Activated T-helper 1 cell treated with anti-CD3 and anti-CD28 coated beads, Interleukin-2, amount 50 U/mL, for 16 hours (primary cell): ENCODE measurements around the gene FAM120B.
"Not testable (repeated sequence)": the region's sequence is repeated elsewhere in the genome, so short reads cannot be mapped to it uniquely, and the experiment has no call there.

ENCODE experiments used
- DNase-seq, 2 donors: peaks; one replicate each; pipeline ENCODE4 v3.0.0-alpha.2; 2020; ENCODE audit warnings: low read depth in 1 of 2, low spot score in 1 of 2

FAM120B gene

DNA sequence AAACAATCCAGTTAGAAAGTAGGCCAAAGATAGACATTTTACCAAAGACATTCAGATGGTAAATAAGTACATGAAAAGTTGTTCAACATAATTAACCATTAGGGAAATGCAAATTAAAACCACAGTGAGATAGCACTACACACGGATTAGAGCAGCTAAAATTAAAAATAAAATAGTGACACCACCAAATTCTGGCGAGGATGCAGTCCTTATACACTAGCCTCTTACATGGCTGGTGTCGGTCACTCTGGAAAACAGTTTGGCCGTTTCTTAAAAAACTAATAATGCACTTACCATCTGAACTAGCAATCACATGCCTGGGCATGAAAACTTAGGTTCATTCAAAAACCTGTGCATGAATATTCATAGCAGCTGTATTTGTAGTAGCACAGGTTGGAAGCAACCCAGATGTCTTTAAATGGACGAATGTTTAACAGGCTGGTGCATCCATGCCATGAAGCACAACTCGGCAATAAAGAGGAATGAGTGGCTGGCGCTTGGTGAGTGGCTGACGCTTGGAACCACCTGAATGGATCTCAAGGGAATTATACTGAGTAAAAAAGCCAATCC lies 77.0 kb downstream of the FAM120B start:
- no peak for DNase-seq

GRCh38 chr6:170385506-170385905 lies 78.9 kb downstream of the FAM120B start:
- no peak for DNase-seq

GRCh38 chr6:170388113-170388512 lies 81.6 kb downstream of the FAM120B start:
- DNase-seq, result no peak

GRCh38 chr6:170393033-170393432 lies 86.5 kb downstream of the FAM120B start:
- DNase-seq, result no peak

DNA sequence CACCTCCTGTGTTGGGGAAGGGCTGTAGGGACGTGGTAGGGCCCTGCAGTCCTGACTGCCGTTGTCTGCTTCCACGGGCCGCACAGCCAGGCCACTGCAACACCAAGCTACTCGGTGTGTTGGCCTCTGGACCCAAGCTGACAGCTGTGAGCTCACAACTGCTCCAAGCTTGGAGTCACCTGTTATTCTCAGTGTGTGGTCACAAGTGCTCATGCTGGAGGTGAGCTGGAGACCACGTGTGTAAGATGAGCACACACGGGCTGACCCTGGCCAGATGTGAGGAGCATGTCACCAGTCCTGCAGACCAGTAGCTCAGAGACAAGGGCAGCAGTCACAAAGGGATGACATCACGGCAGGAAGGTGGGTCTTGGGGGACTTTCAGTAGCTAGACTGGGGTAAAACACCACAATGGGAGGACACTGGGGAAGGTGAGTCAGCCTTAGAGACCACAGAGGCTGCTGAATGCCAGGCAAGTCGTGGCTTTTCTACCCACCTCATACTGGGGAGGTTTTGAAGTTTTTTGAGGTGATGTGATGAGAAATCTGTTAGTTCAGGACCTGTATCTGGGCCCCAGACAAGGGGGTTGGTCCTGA lies 87.3 kb downstream of the FAM120B start:
- no peak for DNase-seq

DNA sequence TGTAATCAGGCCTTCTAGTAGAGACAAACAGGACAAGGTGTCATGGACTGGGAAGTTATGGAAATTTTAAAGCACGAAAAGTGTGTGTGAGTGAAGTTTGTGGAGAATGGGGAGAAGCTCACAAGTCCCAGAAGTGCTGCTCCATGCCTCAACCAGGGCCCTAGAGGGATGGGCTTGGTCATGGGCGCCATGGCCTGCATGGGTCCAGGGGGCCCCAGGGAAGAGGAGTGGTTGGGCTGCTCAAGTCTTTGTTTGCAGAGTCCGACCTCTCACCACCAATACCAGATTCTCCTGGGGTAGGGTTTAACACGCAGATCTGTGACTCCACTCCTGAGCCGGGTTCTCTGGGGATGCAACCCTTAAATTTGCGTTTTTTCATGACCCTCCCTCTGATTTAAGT lies 88.4 kb downstream of the FAM120B start:
- DNase-seq, result no peak

DNA sequence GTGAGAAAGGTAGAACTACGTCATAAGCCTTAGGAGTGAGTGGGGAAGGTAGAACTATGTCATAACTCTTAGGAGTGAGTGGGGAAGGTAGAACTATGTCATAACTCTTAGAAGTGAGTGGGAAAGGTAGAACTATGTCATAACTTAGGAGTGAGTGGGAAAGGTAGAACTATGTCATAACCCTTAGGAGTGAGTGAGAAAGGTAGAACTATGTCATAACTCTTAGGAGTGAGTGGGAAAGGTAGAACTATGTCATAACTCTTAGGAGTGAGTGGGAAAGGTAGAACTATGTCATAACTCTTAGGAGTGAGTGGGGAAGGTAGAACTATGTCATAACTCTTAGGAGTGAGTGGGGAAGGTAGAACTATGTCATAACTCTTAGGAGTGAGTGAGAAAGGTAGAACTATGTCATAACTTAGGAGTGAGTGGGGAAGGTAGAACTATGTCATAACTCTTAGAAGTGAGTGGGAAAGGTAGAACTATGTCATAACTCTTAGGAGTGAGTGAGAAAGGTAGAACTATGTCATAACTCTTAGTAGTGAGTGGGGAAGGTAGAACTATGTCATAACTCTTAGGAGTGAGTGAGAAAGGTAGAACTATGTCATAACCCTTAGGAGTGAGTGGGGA lies 92.3 kb downstream of the FAM120B start:
- not testable (repeated sequence) for DNase-seq

GRCh38 chr6:170399955-170400558 lies 93.5 kb downstream of the FAM120B start:
- DNase-seq, result not testable (repeated sequence)

- no peak for DNase-seq
Measured at GRCh38 chr6:170402318-170403040, 95.9 kb downstream of the FAM120B start.

DNA sequence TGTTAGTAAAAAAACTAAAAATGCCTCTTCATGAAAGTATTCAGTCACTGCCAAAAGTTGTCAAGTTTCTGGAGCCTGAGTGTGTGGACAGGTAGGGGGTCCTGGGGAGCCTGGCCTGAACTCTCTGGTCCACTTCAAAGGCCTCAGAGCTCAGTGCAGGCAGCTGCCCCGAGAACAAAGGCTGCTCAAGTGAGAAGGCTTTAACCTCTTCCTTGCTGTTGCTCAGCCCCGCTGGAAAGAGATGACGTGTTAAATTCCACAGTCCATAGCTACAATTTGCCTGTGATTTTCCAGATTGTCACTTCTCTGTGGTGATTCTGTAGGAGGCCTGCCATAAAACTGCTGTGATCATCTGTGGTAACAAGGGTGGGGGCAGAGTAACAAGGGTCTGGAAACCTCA lies 96.9 kb downstream of the FAM120B start:
- no peak for DNase-seq

GRCh38 chr6:170404036-170404435 lies 97.5 kb downstream of the FAM120B start:
- no peak for DNase-seq

DNA sequence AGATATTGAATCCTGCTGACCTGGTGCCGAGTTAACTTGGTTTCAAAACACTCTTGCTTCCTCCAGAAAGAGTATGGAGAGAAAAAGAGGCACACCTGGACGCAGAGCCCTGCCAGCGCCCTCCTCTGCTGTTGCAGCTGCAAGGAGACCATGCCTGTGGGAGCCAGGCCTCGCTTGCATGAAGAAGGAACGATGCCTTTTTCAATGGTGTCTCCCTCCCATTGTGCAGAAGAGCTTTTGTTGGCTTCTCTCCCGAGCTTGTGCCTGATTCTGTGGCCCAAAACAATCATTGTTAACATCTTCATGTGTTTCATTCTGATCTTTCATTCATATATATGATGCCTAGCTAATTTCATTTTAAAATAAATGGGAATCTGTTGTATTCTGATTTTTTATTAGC lies 98.1 kb downstream of the FAM120B start:
- DNase-seq, result no peak

DNA sequence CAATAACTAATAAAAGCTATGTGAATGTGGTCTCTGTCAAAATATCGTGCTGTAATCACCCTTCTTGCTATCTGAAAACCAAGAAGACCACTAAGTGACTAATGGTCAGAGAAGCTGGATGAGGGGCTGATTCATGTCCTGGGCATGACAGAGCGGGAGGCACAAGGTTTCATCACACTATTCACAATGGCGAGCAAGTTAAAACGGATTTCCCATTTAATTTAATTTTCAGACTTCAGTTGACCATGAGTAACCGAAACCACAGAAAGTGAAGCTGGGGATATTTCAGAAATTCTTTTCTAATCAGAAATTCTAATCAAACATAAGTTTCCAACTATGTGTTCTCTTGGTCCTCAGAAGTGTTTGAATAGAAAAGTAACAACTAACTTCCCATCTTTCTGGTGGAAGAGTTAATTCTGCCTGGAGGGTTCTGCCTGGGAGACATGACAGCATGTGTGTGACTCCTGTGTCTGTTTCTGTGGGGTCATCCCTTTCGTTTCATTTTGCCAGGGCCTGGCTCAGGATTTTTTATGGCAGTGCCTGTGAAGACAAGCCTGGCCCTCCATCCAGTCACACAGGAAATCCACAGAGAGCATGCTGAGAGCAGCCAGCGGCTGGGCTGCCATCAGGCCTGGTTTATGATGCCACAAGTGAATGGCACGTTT lies 98.9 kb downstream of the FAM120B start:
- no peak for DNase-seq

DNA sequence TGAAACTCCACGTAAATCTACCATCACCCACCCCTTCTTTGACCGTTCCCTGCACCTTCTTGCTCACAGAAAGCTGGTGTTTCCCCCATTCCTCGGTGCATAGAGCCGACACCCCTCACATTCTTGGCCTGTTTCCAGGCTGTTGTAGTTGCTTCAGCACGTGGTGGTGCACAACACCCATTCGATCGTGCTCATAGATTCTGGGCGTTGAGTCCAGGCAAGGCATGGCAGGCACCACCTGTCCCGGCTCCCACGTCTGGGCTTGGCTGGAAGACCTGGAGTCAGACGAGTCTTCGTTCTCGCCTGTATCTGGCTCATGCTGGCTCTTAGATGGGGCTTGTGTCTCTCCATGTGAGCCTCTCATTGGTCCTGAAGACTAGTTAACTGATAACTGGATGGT lies 100.6 kb downstream of the FAM120B start:
- DNase-seq, result no peak

- no peak for DNase-seq
Measured at GRCh38 chr6:170407932-170408331, 101.4 kb downstream of the FAM120B start.

- DNase-seq, result not testable (repeated sequence)
Measured at GRCh38 chr6:170409746-170410145, 103.2 kb downstream of the FAM120B start.

DNA sequence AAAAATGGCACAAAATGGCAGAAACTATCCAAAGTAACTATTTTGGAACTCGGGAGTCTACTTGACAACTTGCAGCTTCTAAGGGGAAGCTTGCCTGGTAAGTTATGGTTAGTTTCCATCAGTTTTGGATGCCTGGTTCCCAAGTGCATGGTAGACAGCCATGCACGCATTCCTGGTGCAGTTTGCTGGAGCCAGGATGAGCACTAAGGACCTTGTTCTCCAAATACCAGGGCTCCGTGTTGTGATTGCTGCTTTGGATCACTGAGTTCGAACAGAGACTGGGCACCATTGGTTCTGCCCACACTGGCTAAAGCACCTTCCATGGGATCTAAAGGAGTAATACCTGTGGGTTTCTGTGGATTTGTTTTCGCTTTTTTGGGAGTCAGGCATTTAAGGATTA lies 103.7 kb downstream of the FAM120B start:
- no peak for DNase-seq

- no peak for DNase-seq
Measured at GRCh38 chr6:170415318-170415717, 108.8 kb downstream of the FAM120B start.

DNA sequence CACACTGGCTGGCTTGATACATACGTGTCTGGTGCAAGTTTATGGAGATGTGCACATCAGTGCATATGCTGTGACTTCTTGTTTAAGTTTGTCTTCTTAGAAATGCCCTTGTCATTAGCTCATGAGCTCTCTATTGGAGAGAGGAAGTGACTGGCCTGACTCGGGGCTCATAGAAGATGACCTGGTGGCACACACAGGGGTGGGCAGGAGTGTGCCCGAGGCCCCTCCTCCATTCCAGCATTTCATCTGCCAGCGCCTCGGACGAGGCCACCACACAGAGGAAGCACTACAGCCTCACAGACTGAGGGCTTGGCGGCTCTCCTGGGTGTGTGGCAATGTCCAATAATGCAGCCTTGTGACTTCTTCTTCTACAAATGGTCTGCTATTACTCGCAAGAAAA lies 109.7 kb downstream of the FAM120B start:
- DNase-seq, result no peak

DNA sequence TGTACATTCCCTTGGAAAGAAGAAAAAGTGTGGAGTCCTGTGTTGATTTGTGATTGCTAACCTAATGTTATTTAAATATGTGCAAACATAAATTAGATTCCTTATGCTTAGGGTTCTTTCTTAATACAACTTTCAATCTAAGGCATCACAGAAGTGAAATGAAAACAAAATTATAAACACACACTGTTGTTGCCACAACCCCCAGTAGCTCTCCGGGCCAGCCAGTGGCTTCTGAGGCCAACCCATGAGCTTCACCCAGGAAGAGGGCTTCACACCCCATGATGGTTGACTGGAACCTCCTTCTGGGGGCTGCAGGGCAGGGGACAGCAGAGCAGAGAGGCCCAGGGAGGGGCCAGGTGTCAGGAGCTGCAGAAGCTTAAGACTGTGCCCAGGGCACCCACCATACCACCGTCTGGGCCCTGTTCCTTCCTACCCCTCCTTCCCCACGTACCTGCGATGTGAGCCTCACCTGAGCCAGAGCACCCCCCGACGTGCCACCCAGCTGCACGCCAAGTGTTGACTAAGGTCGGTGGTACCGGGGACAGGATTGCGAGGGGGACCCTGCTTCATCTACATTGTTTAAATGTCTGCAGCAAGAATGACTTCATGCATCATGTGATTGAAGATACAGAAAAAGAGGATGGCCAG lies 110.5 kb downstream of the FAM120B start:
- DNase-seq, result no peak

DNA sequence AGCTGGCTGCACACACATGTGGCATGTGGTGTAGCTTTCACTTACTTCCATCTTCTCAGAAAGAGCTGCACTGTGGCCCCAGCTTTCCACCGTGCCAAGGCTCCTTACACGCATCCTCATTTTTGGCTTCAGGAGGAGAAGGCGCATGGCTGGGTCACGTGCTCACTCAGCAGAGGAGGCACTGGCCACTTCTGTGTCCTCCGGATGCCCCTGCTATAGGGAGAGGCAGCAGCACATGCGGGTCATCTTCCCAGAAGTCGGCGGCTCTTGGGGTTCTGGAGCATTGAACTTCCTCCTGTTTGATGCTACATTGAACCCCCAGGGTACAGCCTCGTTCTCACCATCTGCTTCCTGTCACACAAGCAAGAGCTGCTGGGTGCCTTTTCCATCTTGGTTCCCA lies 111.3 kb downstream of the FAM120B start:
- no peak for DNase-seq
